A549 (cell line): ENCODE data around the gene DCAF5. TPM values are rescaled to one million over a fixed set of nuclear protein-coding genes. Genes with fewer than 3 reads are reported as not detected.

Source experiments
- ATAC-seq, 2 experiments: fragments of 200-7000 bp in 1 of 2; fragments of >200 bp in 1 of 2; cut with Nextera tagmentation in 1 of 2; cut with Tn5 transposase in 1 of 2; 3 replicates each; pipeline versions ENCODE4 v1.8.0 to v1.9.1; 2018 to 2020; ENCODE audit warnings: mild to moderate bottlenecking in 1 of 2, moderate library complexity in 1 of 2
- CTCF ChIA-PET: fragments of 300-600 bp; sonication (Branson Sonifier 250); formaldehyde crosslinking; extraction: SDS; loops from one replicate; lab custom pipeline; 2021; ENCODE audit warnings: antibody characterized with exemption, inconsistent platforms; lab: Yijun Ruan, JAX
- POLR2A ChIA-PET: fragments of 350-600 bp; formaldehyde crosslinking; extraction: SDS; loops from one replicate; lab custom pipeline; 2021; ENCODE audit warnings: antibody characterized with exemption, inconsistent platforms; lab: Yijun Ruan, JAX
- DNase-seq, 2 experiments: peaks; one replicate each; pipeline versions ENCODE4 v3.0.0 to v3.0.0-alpha.2; 2011 to 2016; ENCODE audit warnings: low read depth in 1 of 2, low spot score in 1 of 2
- FAIRE-seq: peaks from 2 replicates; lab custom pipeline; 2011; peaks lifted over from hg19 to GRCh38; lab: Jason Lieb, UNC
- H3K27ac ChIP-seq, 2 experiments: fragments of >200 bp; sonication (Bioruptor Twin); formaldehyde crosslinking; 3 replicates each; pipeline ENCODE4 v1.5.1; 2016 to 2017
- H3K4me1 ChIP-seq: fragments of >200 bp; sonication (Bioruptor Twin); formaldehyde crosslinking; 3 replicates; pipeline ENCODE4 v1.6.1; 2016
- H3K4me2 ChIP-seq: fragments of >200 bp; sonication (Bioruptor Twin); formaldehyde crosslinking; 3 replicates; pipeline ENCODE4 v1.6.1; 2016
- H3K4me3 ChIP-seq: fragments of >200 bp; sonication (Bioruptor Twin); formaldehyde crosslinking; 3 replicates; pipeline ENCODE4 v1.5.1; 2016
- H3K9me3 ChIP-seq: fragments of >200 bp; sonication (Bioruptor Twin); formaldehyde crosslinking; 3 replicates; pipeline ENCODE4 v1.6.1; 2016
- ATOH8 ChIP-seq: fragments of 250-450 bp; sonication (Bioruptor Pico); IDR thresholded peaks from 2 replicates; pipeline ENCODE4 v1.5.0; 2020; ENCODE audit warnings: low read depth, mild to moderate bottlenecking, moderate library complexity
- CBX2 ChIP-seq: fragments of 200-600 bp; sonication (generic); IDR thresholded peaks from 2 replicates; pipeline ENCODE4 v1.6.1; 2016; ENCODE audit warnings: low read depth, mild to moderate bottlenecking, borderline replicate concordance
- CEBPB ChIP-seq, 2 experiments: fragments of >200 bp in 1 of 2; sonication (Bioruptor Twin) in 1 of 2; formaldehyde crosslinking in 1 of 2; IDR thresholded peaks; 2 replicates each; pipeline ENCODE4 v1.6.1; 2012 to 2016
- FOSB ChIP-seq: fragments of 250-450 bp; sonication (Bioruptor Pico); IDR thresholded peaks from 2 replicates; pipeline ENCODE4 v1.5.0; 2020; ENCODE audit warnings: mild to moderate bottlenecking, moderate library complexity
- FOSL2 ChIP-seq, 2 experiments: fragments of 450-650 bp in 1 of 2; fragments of >200 bp in 1 of 2; sonication (Bioruptor Twin) in 1 of 2; formaldehyde crosslinking; IDR thresholded peaks; 2 replicates each; pipeline versions ENCODE4 v1.5.0 to v1.6.1; 2016 to 2020; ENCODE audit warnings: mild to moderate bottlenecking in 1 of 2, moderate library complexity in 1 of 2
- HDAC2 ChIP-seq: fragments of 200-600 bp; sonication (generic); IDR thresholded peaks from 2 replicates; pipeline ENCODE4 v1.6.1; 2016
- HES2 ChIP-seq: fragments of >200 bp; sonication (Bioruptor Twin); formaldehyde crosslinking; IDR thresholded peaks from 2 replicates; pipeline ENCODE4 v1.6.1; 2016
- HOXB5 ChIP-seq: fragments of 250-450 bp; sonication (Bioruptor Pico); IDR thresholded peaks from 2 replicates; pipeline ENCODE4 v1.5.0; 2020; ENCODE audit warnings: mild to moderate bottlenecking, moderate library complexity
- KDM5A ChIP-seq: fragments of 200-600 bp; sonication (generic); IDR thresholded peaks from 2 replicates; pipeline ENCODE4 v1.6.1; 2016; ENCODE audit warnings: antibody characterized with exemption, mild to moderate bottlenecking
- MAFK ChIP-seq: fragments of 450-650 bp; IDR thresholded peaks from 2 replicates; pipeline ENCODE4 v1.6.1; 2014; ENCODE audit not compliant: partially characterized antibody
- MAZ ChIP-seq: fragments of 150-350 bp; IDR thresholded peaks from 2 replicates; pipeline ENCODE4 v1.6.1; 2014; ENCODE audit warnings: antibody characterized with exemption, low read depth, low read length, borderline replicate concordance
- MYC ChIP-seq: IDR thresholded peaks from 2 replicates; pipeline ENCODE4 v1.6.1; 2012; ENCODE audit warnings: mild to moderate bottlenecking, inconsistent platforms, low read length, improper control_type of control experiment, borderline replicate concordance
- NPAS2 ChIP-seq: fragments of 250-450 bp; sonication (Bioruptor Pico); IDR thresholded peaks from 2 replicates; pipeline ENCODE4 v1.8.0; 2022; ENCODE audit warnings: mild to moderate bottlenecking, moderate library complexity, borderline replicate concordance
- NR3C1 ChIP-seq: fragments of >200 bp; sonication (Bioruptor Twin); formaldehyde crosslinking; IDR thresholded peaks from 3 replicates; pipeline ENCODE4 v1.6.1; 2017
- PBX3 ChIP-seq: IDR thresholded peaks from 2 replicates; pipeline ENCODE4 v1.6.1; 2012
- POLR2A ChIP-seq: IDR thresholded peaks from 2 replicates; pipeline ENCODE4 v1.6.1; 2012; ENCODE audit warnings: mild to moderate bottlenecking, low read length
- POLR2AphosphoS2 ChIP-seq: conservative IDR thresholded peaks from 2 replicates; pipeline ENCODE4 v1.6.1; 2012; ENCODE audit warnings: low read length, improper control_type of control experiment, inconsistent platforms
- RAD21 ChIP-seq, 2 experiments: fragments of >200 bp in 1 of 2; sonication (Bioruptor Twin) in 1 of 2; formaldehyde crosslinking in 1 of 2; IDR thresholded peaks in 1 of 2; conservative IDR thresholded peaks in 1 of 2; 2 replicates in 1 of 2; 3 replicates in 1 of 2; pipeline ENCODE4 v1.6.1; 2012 to 2018; ENCODE audit warnings: inconsistent platforms in 1 of 2
- TFCP2L1 ChIP-seq: fragments of 250-450 bp; sonication (Bioruptor Pico); IDR thresholded peaks from 2 replicates; pipeline ENCODE4 v1.5.0; 2021; ENCODE audit warnings: mild to moderate bottlenecking
- USF2 ChIP-seq: fragments of 450-650 bp; IDR thresholded peaks from 2 replicates; pipeline ENCODE4 v1.6.1; 2014; ENCODE audit warnings: antibody characterized with exemption
- ZC3H11A ChIP-seq: fragments of 450-650 bp; IDR thresholded peaks from 2 replicates; pipeline ENCODE4 v1.6.1; 2014; ENCODE audit warnings: antibody characterized with exemption, mild to moderate bottlenecking
- WGBS: methylation state at CpG from one replicate; pipeline ENCODE4 v1.1.6; 2017; ENCODE audit errors: missing lambda C conversion rate; 5-methylcytosine and 5-hydroxymethylcytosine counted together
- polyA plus RNA-seq, 4 experiments: library from polyadenylated mRNA; depleted of rRNA in 3 of 4; stranded (reverse); fragments of >200 nt; fragmentation: RNase III in 1 of 4; extraction: RNeasy Plus Mini Kit Qiagen cat#74134 plus additional on column Dnase treatment in 1 of 4; gene quantifications; 2 replicates in 3 of 4; 3 replicates in 1 of 4; pipeline ENCODE4 v1.2.3, GENCODE V29; 2011 to 2017

The DCAF5 gene
- polyA plus RNA-seq, 2 of the 4 experiments (the other 2 are of a cell fraction), result 14.3 to 23.7 TPM

- FAIRE-seq, result no peak
- ATAC-seq, result no peak
- Histone ChIP-seq H3K9me3 (no peaks in the 10 kb centered on the region), H3K27ac (peak overlapping the region in 1 of 2 experiments; percentile 83; a peak in 3 of 6 replicates), H3K4me1 (peaks cover 34% of the 10 kb centered on the region), H3K4me3 (no peak overlapping the region), H3K4me2 (no peak overlapping the region)
- ChIA-PET POLR2A (no interaction called here), CTCF (interaction anchor here (0.7 to 4.3 kb wide), 7 partner anchors 10 to 156 kb away, joined by 3 to 17 read pairs (median 4); no protein-coding TSS in a partner anchor)
- TF ChIP-seq POLR2A (no peak), HOXB5 (CRISPR knock-in tag) (no peak), FOSL2 (IDR thresholded peaks at IDR 0.05) (no peak), FOSL2 (CRISPR knock-in tag; IDR thresholded peaks at IDR 0.05) (no peak), NR3C1 (no peak), KDM5A (no peak), POLR2AphosphoS2 (no peak), RAD21 (conservative IDR thresholded peaks at IDR 0.05 in 1 of 2, IDR thresholded peaks at IDR 0.05 in 1 of 2) (no peak), MAFK (no peak), CEBPB (IDR thresholded peaks at IDR 0.05) (no peak), HDAC2 (no peak), FOSB (no peak), NPAS2 (CRISPR knock-in tag) (no peak), TFCP2L1 (CRISPR knock-in tag) (no peak), HES2 (no peak), CBX2 (no peak), ZC3H11A (no peak), MAZ (no peak), USF2 (no peak), ATOH8 (CRISPR knock-in tag) (no peak), MYC (no peak)
- no peak for DNase-seq
- WGBS, result 83% methylated on average over 2 of the region's 2 CpGs
Measured at GRCh38 chr14:69040353-69040752, 112.6 kb downstream of the DCAF5 start.

- CTCF ChIA-PET, result interaction anchor here (1.1 to 4.3 kb wide), 8 partner anchors 11 to 130 kb away, joined by 3 to 17 read pairs (median 4); no protein-coding TSS in a partner anchor
- no peaks in the 10 kb centered on the region for H3K9me3 ChIP-seq
- TF ChIP-seq FOSL2 (IDR thresholded peaks at IDR 0.05) (0 out of 2 replicates have a peak, but pooled peaks have one; percentile 25), FOSL2 (CRISPR knock-in tag; IDR thresholded peaks at IDR 0.05) (peak; percentile 42), PBX3 (no peak), CEBPB (IDR thresholded peaks at IDR 0.05) (peak in 1 of 2 experiments; percentile 31; a peak in 1 of 4 replicates)
- TF ChIP-seq, all 56 proteins: peak for 2
- POLR2A ChIA-PET, result interaction anchor here (1.2 kb wide), 1 partner anchor 10 kb away, joined by 5 read pairs; no protein-coding TSS in a partner anchor
- DNase-seq (peak; percentile 44 to 51), FAIRE-seq (no peak), ATAC-seq (peak; percentile 40 to 72; a peak in 4 of 6 replicates)
- H3K27ac ChIP-seq, result peak overlapping the region; percentile 67 to 83
- no peak overlapping the region for H3K4me3 ChIP-seq
- H3K4me1 ChIP-seq, result peaks cover 37% of the 10 kb centered on the region
- peak overlapping the region; percentile 60 for H3K4me2 ChIP-seq
Measured at GRCh38 chr14:69039288-69039628, 113.7 kb downstream of the DCAF5 start.
